Activated CD8-positive, alpha-beta memory T cell treated with anti-CD3 and anti-CD28 coated beads for 36 hours (primary cell): Measurements from ENCODE around the gene GEMIN2. TPM values are rescaled to one million over a fixed set of nuclear protein-coding genes. Genes with fewer than 3 reads are reported as not detected.
"Not testable (repeated sequence)": the region's sequence is repeated elsewhere in the genome, so short reads cannot be mapped to it uniquely, and the experiment has no call there.

Source experiments
- CTCF ChIA-PET: fragments of 350-600 bp; sonication (Branson Sonifier 250); formaldehyde crosslinking; loops from one replicate; lab custom pipeline; 2021; ENCODE audit warnings: antibody characterized with exemption; lab: Charles Lee
- POLR2A ChIA-PET: fragments of 350-600 bp; sonication (Branson Sonifier 250); formaldehyde crosslinking; loops from one replicate; lab custom pipeline; 2021; ENCODE audit warnings: antibody characterized with exemption; lab: Charles Lee
- total RNA-seq, 2 experiments: library from RNA; stranded (reverse); gene quantifications; one replicate each; pipeline ENCODE4 v1.2.3, GENCODE V29; 2021

Gene GEMIN2
- total RNA-seq, 2 experiments from 2014 or later: 18.3 to 21.3 TPM

GRCh38 chr14:39168591-39168990 lies 54.5 kb downstream of the GEMIN2 start:
- ChIA-PET POLR2A (no interaction called here), CTCF (no interaction called here)

- ChIA-PET CTCF (interaction anchor here (0.9 to 1.4 kb wide), 2 partner anchors 54 to 55 kb away, joined by 3 read pairs; no protein-coding TSS in a partner anchor), POLR2A (interaction anchor here (1.0 to 1.7 kb wide), 7 partner anchors 9 to 100 kb away, joined by 3 to 14 read pairs (median 4); partner anchors contain the start of genes GEMIN2 and SEC23A)
Measured at GRCh38 chr14:39169541-39169900, 55.4 kb downstream of the GEMIN2 start.

- POLR2A ChIA-PET: interaction anchor here (0.8 kb wide), 1 partner anchor 76 kb away, joined by 3 read pairs; no protein-coding TSS in a partner anchor
- CTCF ChIA-PET: no interaction called here
Measured at GRCh38 chr14:39173198-39173597, 59.1 kb downstream of the GEMIN2 start.

GRCh38 chr14:39174560-39175444 lies 60.7 kb downstream of the GEMIN2 start, which contains the start of gene PNN:
PNN (plus strand) TSS chr14:39175254; CDS start chr14:39175280, 26 bp downstream.
- POLR2A ChIA-PET: interaction anchor here (0.6 to 1.5 kb wide), 10 partner anchors 10 to 258 kb away, joined by 3 to 6 read pairs (median 4); partner anchors contain the start of genes FBXO33 and SEC23A
- CTCF ChIA-PET: interaction anchor here (0.6 to 0.9 kb wide), 3 partner anchors 29 to 63 kb away, joined by 3 to 5 read pairs (median 3); no protein-coding TSS in a partner anchor

- ChIA-PET CTCF (interaction anchor here (0.6 to 0.9 kb wide), 3 partner anchors 30 to 62 kb away, joined by 3 to 5 read pairs (median 3); no protein-coding TSS in a partner anchor), POLR2A (interaction anchor here (0.6 to 1.5 kb wide), 10 partner anchors 9 to 257 kb away, joined by 3 to 6 read pairs (median 4); partner anchors contain the start of genes FBXO33 and SEC23A)
Measured at GRCh38 chr14:39175445-39176262, 61.5 kb downstream of the GEMIN2 start.

- CTCF ChIA-PET: no interaction called here
- POLR2A ChIA-PET: interaction anchor here (0.5 to 1.4 kb wide), 3 partner anchors 13 to 79 kb away, joined by 4 to 6 read pairs (median 5); no protein-coding TSS in a partner anchor
Measured at GRCh38 chr14:39176263-39177167, 62.4 kb downstream of the GEMIN2 start.

- POLR2A ChIA-PET: interaction anchor here (0.5 to 0.6 kb wide), 2 partner anchors 13 to 17 kb away, joined by 4 to 5 read pairs; no protein-coding TSS in a partner anchor
- CTCF ChIA-PET: no interaction called here
Measured at GRCh38 chr14:39177168-39177545, 63.0 kb downstream of the GEMIN2 start.

- ChIA-PET POLR2A (interaction anchor here (0.6 to 1.5 kb wide), 4 partner anchors 9 to 235 kb away, joined by 3 to 10 read pairs (median 4); partner anchors contain the start of gene TRAPPC6B), CTCF (interaction anchor here (0.8 kb wide), 1 partner anchor 9 kb away, joined by 3 read pairs; no protein-coding TSS in a partner anchor)
Measured at GRCh38 chr14:39179042-39179441, 64.9 kb downstream of the GEMIN2 start.

- CTCF ChIA-PET: no interaction called here
- POLR2A ChIA-PET: interaction anchor here (0.9 kb wide), 1 partner anchor 8 kb away, joined by 3 read pairs; no protein-coding TSS in a partner anchor
Measured at GRCh38 chr14:39180553-39180952, 66.4 kb downstream of the GEMIN2 start.

GRCh38 chr14:39181026-39181692 lies 67.0 kb downstream of the GEMIN2 start:
- CTCF ChIA-PET: no interaction called here
- POLR2A ChIA-PET: interaction anchor here (0.9 kb wide), 1 partner anchor 8 kb away, joined by 3 read pairs; no protein-coding TSS in a partner anchor

- CTCF ChIA-PET: no interaction called here
Measured at GRCh38 chr14:39181693-39182047, 67.5 kb downstream of the GEMIN2 start.

GRCh38 chr14:39182770-39183684 lies 68.9 kb downstream of the GEMIN2 start:
- ChIA-PET POLR2A (no interaction called here), CTCF (no interaction called here)

More at GRCh38 chr14:39181693-39182047, 67.5 kb downstream of the GEMIN2 start:
- POLR2A ChIA-PET: no interaction called here

- CTCF ChIA-PET: not testable (repeated sequence)
- POLR2A ChIA-PET: interaction anchor here (1.5 kb wide), 1 partner anchor 9 kb away, joined by 6 read pairs; the partner anchor contains the start of gene PNN
Measured at GRCh38 chr14:39183685-39184003, 69.5 kb downstream of the GEMIN2 start.

GRCh38 chr14:39184628-39185255 lies 70.6 kb downstream of the GEMIN2 start:
- POLR2A ChIA-PET: interaction anchor here (0.9 to 1.5 kb wide), 4 partner anchors 10 to 85 kb away, joined by 3 to 7 read pairs (median 4); partner anchors contain the start of gene PNN
- CTCF ChIA-PET: no interaction called here

- CTCF ChIA-PET: interaction anchor here (0.5 kb wide), 1 partner anchor 183 kb away, joined by 3 read pairs; no protein-coding TSS in a partner anchor
- POLR2A ChIA-PET: interaction anchor here (0.9 to 1.5 kb wide), 4 partner anchors 11 to 84 kb away, joined by 3 to 7 read pairs (median 4); partner anchors contain the start of gene PNN
Measured at GRCh38 chr14:39185256-39186049, 71.3 kb downstream of the GEMIN2 start.
